NK-92 treated with Interleukin-12 subunit alpha and Interleukin-12 subunit beta, amount 100 ng/mL, for 24 hours (cell line): ENCODE data around the gene SEPTIN10.
A peak's percentile ranks its signal among the peaks of the same experiment; 100 is the strongest.
"Not testable (repeated sequence)": the region's sequence is repeated elsewhere in the genome, so short reads cannot be mapped to it uniquely, and the experiment has no call there.

Experiments
- DNase-seq: peaks from one replicate; lab custom pipeline; 2025; lab: John Stamatoyannopoulos, UW

Gene SEPTIN10

DNA sequence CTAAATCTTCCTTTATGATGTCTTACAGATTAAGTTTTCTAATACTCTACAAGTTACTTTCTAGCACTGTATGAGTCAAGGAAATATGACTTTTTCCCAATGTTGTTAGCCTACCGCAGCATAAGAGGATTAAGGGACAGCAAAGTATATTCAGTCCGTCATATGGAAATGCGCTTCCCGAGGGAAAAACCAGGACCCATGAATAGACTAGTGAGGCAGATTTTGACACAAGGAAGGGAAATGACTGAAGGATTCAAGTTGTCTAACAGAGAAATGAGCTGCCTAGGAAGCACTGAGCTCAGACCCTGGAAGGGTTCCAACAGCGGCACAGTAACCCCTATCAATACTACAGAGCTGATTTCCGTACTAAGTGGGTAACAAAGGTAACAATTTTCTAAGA lies 12.0 kb downstream of the SEPTIN10 start:
- DNase-seq = no peak

DNA sequence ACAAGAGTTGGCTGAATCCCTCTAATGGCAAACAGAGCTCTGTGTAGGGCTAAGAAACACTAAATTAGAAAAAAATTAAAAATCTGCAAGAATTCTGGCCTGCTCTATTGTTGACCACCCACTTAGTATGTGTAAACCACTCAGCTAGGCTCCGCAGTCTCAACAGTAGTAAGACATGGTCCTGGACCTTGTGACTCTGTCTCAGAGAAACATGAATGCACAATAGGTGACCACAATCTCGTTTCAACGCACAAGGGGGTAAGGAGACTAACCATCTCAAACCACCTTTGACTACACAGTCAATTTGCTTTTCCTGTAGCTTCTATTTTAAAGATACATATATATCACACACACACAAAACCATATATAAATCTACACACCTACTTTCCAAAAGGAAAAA lies 16.5 kb downstream of the SEPTIN10 start:
- no peak for DNase-seq

DNA sequence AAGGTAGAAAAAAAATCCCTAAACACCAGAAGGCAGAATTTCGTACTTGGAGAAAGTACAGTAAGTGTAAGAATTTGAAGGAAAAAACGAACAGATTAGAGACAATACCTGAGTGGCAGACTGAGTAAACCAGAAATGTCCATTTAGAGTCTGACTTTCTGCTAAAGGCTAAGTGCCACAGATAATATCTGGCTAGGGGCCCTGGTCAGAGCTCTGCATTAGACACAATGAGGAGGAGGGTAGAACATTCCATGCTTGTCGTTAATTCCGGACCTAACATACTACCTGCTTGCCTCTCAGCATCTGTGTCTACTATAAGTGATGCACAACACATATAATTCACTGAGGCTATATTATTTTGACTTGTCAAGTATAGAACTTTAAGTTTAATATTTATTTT lies 18.1 kb downstream of the SEPTIN10 start:
- DNase-seq = no peak

DNA sequence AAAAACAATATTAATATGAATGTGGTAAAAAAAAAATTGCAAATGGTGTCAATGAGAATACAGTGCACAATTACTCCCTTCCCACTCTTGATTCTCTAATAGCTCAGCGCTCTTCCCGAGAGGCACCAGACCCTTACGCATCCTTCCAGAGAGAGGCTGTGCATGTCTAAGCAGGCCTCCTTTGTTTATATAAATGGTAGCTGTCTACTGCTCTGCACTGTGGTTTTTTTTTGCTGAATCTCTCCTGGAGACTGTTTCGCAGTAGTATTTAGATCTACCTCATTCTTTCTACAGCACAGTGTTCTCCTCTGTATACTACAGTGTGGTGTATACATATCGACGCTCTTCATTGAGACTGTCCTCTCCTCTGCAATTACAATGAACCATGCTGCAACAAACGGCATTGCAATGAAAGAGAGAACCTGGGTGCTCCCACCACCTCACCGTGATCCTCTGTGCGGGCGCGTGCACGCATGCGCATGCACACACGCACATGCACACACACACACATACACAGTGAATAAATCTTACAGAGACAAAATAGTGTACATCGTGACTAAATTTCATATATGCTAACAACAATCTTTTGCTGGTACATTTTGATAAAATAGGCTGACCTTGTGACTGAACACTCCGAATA lies 19.4 kb downstream of the SEPTIN10 start:
- DNase-seq = no peak

DNA sequence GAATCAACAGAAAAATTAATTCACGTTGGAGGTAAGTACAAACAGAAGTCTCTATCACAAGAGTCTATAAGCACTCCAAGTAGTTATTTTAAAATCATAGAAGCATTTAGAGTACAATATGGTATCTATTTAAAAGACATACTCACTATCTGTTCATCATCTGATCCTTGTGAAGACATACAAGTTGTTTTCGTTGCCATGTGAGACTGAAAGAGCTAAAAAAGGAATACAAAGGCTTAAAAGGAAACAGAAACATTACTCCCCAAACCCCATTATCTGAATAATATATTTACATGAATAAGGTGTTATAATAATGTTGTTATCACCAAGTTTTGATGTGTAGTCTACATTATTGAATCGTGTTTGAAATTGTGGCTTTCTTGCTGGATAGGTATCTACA lies 20.9 kb downstream of the SEPTIN10 start:
- DNase-seq = no peak

DNA sequence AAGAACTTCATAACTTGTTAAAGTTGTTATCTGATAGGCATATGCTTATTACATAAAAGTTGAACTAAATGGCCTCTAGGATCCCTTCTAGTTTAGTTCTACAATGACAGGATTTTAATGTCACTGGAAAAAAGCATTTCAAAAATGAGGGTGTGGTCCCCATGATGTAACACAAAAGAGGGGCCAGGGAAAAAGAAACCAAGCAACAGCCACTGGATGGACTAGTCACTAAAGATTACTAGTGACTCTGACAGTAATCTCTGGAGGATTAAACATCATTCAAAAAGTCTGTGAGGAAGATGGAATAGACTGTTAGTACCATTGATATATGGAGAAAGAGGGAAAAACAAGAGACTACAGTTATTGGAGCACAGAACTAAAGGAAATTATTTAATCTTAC lies 22.6 kb downstream of the SEPTIN10 start:
- DNase-seq = no peak

DNA sequence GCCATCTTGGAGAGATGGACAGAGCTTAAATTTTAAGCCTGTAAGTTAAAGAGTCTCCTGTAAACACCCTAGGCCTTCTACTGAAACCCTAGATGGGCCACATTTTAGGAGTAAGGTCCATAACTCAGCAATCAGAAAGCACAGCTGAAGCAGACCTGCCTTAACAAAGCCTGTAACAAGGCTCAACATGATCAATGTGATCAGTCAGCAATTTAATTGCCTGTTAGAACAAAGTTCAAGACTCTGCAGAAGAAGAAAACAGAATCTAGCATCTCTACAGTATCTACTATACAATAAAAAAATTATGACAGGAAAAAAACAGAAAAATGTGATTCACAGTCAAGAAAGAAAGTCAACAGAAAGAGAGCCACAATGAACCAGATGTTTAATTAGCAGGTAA lies 27.1 kb downstream of the SEPTIN10 start:
- no peak for DNase-seq

DNA sequence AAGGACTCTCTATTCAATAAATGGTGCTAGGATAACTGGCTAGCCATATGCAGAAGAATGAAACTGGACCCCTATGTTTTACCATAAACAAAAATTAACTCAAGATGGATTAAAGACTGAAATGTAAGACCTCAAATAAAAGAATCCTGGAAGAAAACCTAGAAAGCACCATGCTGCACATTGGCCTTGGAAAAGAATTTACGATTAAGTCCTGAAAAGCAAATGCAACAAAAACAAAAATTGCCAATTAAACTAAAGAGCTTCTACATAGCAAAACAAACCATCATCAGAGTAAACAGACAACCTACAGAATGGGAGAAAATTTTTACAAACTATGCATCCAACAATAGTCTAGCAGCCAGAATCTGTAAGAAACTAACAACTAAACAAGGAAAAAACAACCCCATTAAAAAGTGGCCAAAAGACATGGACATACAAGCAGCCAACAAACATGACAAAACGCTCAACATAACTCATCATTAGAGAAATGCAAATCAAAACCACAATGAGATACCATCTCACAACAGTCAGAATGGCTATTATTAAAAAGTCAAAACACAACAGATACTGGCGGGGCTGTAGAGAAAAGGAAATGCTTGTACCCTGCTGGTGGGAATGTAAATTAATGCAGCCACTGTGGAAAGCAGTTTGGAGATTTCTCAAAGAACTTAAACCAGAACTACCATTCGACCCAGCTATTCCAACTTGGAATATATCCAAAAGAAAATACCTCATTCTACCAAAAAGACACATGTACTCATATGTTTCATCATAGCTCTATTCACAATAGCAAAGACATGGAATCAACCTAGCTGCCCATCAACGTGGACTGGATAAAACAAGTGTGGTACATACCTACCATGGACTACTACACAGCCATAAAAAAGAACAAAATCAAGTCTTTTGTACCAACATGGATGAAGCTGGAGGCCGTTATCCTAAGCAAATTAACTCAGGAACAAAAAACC lies 30.6 kb downstream of the SEPTIN10 start:
- no peak for DNase-seq

DNA sequence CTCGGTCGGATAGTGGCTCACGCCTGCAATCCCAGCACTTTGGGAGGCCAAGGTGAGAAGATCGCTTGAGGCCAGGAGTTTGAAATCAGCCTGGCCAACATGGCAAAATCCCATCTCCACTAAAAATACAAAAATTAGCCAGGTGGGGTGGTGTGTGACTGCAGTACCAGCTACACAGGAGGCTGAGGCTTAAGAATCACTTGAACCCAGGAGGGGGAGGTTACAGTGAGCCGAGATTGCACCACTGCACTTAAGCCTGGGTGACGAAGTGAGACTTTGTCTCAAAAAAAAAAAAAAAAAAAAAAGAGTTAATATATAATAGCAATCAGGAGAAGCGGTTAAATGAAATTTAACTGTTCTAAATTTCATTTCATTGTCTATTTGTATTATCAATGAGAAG lies 36.1 kb downstream of the SEPTIN10 start:
- not testable (repeated sequence) for DNase-seq

DNA sequence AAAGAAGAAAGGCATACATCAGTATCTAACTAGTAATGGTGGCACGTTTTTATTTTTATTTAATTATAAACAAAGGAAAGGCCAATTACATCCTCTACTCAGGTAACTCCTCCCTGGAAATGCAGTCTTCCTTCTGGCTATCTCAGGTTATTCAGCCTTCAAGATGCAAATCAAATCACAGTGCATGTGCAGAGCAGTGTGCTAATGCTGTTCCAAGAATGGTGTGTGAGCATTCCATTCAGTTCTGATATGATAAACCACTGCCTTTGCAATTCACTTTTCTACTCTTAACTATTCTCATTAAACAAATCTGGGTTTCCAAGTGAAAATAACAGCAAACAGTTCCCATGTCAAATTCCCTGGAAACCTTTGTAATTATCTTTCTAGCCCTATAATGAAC lies 38.4 kb downstream of the SEPTIN10 start:
- no peak for DNase-seq

DNA sequence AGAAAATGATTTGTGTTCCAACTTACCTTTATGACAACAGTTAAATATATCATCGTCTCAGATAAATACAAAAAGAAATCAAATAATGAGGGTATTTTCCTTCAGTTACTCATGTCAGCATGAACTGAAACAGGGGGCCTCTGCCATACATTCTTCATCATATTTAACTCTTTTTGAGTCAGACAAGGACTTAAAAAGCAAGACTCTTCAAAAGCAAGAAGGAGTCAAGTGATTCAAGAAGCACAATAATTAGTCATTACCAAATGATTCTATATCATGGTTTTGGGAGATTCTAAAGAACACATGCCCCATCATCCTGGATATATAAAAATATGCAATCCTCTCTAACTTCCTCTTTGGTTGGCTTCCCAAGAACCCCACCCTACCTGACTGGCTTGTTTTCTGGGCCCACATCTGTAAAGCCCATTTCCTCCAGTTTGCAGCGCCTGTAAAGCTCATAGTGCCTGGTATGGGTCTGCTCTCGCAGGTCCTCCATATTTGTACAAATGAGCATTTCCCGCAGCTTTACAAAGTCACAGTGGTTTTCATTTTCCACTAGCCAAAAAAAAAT lies 49.7 kb downstream of the SEPTIN10 start:
- DNase-seq = no peak

DNA sequence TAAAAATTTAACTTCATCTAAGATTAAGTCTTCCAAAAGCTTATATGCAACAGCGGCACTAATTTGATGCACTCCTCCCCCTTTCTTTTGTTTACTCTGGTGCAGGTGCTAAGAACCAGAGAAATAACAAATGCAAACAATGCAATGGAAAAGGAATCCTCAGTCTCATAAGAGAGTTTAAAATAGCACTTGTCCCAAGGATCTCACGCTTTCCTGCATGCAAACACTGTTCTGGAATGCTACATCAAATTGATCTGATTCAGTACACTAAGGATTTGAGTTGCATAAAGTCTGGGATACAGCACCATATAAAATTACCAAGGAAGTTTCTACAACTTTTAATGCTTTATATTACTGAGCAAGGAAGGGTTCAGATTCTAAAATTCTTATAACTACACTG lies 50.5 kb downstream of the SEPTIN10 start:
- no peak for DNase-seq

DNA sequence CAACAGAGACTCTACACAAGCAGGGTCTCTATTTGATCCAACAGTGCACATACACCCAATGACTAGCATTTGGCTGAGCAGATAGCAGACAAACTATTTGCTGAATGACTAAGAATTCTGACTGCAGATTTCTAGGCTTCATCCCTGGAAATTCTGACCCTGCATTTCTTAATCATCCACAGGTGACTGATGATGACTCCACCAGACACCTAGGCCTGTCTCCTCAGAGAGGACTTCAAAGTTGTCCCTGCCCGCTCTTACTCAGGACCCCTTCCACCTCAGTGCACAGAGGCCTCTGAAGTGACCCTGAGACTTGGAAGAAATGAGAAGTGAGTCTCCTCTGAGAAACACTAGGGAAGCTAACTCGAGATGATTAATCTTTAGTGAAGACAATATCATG lies 51.3 kb downstream of the SEPTIN10 start:
- no peak for DNase-seq

DNA sequence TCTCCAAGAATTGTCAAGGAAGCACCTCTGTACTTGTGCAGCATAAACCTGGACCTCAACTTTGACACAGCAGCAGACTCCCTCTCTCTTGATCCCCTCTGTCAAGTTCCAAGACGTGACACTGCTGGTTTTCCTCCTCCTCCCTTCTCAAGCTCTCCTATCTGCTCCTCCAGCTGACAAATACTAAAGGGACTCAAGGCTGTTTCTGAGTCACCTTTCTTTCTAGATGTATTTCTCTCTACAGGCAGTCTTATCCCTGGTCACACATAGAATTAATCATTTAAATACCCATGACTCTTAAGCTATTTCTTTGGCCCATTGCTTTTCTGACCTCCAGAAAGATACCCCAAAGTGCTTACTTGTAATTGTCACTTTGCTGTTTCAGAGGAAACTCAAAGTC lies 53.5 kb downstream of the SEPTIN10 start:
- no peak for DNase-seq

DNA sequence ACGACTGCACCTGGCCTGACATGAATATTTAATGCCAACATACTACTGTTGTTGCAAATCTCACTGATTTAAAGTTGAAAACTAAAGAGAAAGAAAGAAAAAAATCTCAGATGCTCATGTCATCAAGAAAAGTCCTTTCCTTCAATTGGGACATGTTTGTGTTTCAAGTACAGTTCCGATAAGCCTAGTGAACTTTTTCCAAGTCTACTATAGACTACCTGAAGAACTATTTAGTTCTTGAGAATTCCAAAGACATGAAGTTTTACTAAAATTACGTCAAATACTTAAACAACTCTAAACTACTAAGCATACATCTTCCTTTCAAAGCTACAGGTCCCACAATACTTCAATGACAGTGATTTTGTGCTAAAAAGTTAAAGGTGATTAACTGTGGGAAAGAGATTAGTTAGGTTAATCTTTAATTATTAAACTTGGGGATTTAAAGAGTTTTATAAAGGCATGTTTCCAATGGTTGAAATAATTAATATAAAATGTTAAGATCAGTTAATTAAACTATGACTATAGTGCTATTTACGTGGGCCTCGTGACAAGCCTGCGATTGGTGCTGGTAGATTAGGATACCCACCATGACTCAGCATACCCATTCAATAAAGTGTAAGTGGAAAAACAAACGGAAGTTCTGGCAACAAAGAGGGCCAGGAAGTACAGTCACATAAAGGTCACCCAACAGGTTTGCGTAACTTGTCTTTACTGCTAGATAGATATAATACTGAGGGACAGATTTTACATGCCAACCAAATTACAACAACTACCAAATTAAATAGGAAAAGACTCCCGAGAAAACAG lies 55.5 kb downstream of the SEPTIN10 start:
- DNase-seq = no peak

DNA sequence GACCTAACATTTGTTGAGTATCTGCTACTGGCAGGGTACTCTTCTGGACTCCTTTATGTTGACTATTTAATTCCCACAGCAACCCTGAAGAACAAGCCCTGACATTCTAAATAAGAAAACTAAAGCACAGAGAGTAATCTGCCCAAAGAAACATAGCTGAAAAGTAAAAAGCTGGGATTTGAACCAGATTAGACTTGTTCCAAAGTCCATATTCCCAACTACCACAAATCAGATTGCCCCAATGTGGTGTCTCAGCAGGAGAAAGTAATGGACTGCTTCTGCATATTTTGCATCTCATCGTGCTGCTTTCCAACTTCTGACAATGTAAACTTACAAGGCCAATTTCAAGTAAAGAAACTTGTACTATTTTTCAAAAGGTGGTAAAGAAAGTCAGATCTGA lies 56.5 kb downstream of the SEPTIN10 start:
- no peak for DNase-seq

DNA sequence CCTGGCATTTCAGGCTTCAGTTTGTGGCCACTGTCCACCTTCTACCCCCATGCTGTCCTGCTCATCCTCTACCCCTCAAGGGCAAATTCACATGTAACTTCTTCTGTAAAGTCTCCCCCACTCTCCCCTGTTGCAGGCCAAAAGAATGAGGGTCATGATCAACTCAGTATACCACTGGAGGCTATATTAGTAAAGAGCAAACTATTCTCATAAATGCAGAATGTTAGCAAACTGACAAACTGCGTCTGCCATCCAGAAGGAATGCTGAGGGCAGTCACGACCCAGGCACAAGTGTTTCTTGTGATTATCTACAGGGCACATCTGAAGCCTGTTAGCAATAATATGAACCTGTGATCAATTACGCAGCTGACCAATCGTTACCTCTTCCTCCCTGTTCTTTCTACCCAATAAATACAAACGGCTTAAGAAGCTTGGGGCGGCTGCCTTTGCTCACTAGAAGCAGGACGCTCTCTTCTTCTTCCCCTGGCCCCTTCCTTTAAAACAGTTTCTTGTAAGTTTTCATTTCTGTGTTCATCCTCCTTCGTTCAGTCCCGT lies 58.3 kb downstream of the SEPTIN10 start:
- DNase-seq = no peak

DNA sequence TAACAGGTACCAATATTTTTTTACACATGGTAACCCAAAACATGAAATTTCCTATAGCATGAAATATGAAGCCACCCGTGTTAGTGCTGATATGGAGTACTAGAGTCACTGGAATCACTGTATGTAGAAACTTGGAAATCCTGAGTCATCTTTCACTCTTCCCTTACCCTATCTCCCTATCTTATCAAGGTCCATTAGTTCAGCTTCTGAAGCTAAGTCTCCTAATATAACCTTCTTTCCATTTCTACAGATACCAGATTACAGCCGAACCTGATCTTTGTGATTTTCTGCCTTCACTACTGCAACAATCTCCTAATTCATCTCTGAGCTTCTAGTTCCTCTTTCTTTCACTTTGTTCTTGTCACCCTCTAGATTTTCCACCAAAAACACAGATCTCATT lies 59.0 kb downstream of the SEPTIN10 start:
- DNase-seq = no peak

DNA sequence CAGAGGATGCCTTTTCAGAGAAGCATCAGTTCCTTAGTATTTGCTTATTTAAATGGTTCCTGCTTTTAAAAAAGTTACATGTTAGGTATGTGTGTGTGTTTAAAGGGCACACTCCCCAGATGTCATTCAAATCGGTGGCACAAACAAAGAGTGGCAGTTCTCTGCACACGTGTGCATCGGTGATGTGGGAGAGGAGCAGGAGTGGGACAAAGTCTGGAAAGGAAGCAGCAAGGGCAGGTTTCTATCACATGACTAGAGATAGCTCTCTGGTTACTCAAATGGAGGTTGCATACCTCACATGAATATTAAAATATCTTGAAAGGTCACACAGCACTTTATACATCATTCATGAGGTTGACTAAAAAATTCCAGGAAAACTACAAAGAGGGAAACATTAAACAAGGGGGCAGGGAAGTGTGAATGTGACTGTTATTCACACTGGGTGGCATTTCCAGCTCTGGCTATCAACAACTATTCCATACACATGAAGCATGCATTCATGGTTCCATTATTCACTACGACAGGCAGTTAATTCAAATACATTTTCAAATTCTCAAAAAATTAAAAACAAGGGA lies 64.7 kb downstream of the SEPTIN10 start:
- no peak for DNase-seq

DNA sequence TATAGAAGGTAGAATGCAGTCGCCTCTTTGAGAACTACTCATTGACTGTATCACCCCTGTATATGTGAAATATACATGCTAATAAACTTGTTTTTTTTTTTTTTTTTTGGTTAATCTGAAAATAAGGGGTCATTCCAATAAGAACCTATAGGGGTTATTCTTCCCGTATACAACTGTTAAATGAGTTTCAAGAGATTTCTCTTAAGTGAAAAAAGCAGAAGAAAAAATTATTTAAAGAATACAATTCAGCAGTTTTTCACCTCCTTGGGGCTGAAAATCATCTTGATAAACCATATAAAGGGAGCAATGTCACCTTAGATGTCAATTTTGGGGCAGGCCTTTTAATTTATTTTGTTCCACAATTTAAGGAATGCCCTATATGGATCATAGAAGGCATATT lies 66.5 kb downstream of the SEPTIN10 start:
- no peak for DNase-seq

DNA sequence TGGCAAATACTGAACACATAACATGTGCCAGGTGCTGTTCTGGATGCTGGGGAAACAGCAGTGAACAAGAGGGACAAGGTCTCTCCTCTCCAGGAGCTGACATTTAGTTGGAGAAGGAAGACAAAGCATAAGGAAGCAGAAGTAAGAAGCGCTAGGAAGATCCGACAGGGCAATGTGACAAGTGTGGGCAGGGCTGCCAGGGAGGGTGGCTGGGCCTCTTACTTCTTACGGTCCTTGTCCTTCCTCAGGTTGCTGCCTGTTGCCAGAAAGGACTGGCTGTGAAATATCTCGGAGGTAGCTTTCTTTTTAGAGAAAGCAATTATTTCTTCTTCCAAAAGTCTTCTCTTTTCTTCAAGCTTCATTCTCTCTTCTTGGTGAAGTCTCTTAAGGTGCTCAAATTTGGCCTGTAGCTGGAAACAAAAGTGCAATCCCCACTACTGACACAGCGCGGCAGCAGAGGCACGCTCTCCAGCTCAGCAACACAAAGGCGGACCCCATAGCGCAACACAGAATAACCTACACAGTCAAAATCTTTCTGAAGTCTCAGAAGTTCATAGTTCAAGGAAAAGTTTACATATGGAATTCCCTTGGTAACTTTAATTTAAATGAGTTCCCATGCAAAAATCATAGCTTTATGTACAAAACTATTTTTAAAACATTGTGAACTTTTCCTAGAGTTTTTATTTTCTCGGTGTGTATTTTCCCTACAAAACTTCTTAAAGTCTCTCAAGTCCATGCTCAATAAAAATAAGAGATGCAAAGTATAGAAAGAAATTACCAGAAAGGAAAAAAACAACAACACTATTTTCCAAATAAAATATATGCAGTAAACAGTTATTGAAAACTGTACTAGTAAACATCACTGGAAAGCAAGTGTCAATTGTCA lies 67.7 kb downstream of the SEPTIN10 start:
- DNase-seq = peak; percentile 14
